ENCODE data around the gene PDK2.

The PDK2 gene

DNA sequence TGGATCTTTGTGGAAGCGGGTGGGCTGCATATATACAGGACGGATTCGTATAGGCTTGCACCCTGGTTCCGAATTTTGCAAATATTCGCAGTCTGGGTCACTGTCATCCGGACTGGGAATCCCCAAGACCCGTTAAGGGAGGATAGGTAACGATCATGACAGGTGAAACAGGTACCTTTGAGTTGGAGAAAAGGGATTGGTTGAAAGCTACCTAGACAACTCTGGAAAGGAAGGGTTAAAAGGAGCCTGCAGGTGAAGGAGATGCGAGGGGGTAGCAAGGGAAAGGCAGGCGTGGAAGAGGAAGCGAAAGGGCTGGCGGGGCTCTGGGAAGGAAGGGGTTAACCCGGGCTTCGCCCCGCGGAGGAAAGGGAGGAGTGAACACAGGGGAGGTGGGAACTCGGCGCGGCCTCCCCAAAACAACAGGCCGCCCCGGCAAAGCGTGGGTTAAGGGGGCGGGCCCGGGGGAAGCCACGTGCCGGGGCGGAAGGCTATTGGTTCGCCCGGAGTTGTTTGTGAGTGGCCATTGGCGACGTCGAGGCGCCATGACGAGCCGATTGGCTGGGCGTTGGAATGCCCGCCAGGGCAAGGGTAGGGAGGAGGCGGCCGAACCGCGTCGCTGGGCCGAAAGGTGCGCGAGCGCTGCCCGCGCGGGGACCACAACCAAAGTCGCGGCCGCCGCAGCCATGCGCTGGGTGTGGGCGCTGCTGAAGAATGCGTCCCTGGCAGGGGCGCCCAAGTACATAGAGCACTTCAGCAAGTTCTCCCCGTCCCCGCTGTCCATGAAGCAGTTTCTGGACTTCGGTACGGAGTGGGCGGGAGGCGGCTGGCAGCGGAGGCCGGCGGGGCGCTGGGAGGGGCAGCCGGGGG is at the start of gene PDK2:
TSS of gene PDK2 (plus strand) at position 599 of the 867 bp plus-strand sequence. CDS start at position 684, 85 bp downstream.
- DNase-seq: peak; percentile 95

DNA sequence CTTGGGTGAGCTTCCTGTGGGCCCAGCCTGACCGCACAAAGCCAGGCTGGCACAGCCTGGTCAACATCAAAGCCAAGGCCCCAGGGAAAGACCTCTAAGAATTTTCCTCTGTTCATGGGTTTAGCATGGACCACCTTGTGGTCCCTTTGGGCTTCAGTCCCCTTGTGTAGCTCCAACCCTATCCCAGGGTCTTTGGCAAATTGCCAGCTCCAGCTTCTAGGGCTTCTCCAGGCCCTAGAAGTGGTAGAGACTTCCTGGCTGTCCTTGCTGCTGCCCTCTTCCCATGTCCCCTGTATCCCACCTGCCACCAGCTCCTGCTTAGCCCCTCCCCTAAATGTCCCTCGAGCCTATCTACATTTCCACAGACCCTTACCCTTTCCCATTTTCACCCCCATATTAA is 49.0 kb upstream of the PDK2 start:
- no peak for DNase-seq

DNA sequence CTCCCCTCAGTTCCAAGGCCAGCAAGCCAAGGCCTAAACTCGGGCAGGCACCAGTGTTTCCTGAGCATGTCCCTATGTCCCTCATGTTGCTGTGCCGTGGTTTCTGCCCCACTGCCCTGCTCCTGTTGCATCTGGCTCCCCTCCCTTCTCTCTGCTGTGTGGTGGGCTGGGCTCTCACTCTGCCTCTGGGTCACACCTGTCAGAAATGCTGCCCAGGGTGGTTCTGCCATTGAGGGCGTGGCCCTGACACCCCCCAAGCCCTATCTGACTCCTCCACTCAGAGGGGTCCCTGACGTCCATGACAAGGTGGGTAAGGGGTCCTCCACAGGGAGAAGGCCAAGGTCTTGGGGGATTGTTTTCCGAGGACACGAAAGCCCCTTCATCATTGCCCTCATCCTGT is 48.5 kb upstream of the PDK2 start:
- no peak for DNase-seq

DNA sequence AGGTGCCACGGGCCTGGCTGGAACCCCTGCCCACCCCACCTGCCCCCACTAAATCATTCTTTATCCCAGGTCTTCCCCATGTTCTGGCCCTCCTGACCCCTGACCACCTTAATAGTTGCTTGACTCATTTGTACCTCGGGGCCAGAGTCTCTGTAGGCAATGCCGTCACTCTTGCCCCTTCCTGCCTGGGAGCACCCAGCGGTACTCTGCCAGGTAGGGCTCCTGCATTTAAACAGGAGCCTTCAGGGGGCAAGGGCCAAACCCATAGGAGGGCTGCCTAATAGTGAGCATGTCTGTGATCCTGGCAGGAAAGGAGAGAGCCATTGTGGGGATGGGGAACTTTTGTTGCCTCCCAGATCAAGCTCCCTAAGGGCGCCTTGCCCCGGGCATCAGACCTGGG is 48.1 kb upstream of the PDK2 start:
- no peak for DNase-seq

DNA sequence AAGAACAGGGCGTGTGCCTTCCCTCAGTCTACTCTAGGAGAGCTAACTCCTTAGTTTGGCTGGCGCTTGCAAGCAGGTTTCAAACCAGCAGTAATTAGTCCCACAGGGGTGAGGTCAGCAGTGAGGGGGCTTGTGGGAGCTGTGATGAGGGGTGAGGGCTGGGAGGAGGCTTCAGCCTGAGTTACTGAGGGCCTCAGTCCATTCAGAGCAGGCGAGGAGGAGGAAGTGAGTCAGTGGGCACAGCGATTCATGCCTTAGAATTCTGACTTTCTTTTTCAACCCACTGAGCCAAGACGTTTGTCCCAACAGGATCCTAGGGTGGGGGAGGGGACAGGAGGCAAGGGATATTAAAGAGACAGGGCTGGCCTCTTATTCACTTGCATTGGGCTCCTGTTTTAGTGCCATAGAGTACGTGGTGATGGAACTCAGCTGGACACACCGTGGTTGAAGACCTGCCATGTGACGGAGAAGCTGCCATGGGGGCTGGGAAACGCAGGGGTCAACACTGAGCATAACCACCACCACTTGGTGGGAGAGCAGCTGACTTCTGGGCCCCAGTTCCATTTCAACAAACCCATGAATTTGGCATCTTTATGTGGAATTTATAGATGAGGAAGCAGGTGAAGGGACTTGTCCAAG is 47.5 kb upstream of the PDK2 start:
- no peak for DNase-seq

DNA sequence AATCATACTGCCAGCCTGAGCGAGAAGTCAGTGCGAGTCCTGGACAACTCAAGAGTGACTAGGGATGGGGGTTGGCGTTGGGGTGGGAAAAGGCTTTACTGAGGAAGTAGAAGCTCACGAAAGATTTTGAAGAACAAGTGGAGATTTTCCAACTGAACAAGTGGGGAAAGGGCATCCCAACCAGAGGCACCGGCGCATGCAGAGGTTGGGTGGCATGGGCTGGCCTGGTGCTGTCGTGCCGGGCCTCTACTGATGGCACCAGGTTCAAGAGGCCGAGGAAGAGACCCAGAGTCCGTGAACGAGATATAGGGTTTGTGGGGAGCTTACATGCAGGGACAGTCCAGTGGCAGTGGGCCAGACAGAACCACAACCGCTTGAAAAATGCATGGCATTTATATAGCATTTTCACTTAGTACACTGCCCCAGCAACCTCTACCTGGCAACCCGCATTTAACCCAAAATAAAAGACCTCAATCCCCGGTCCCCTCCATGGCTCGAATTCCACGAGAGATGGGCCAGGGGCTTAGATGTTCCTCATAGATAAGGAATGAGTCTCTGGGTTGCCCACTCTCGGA is 46.9 kb upstream of the PDK2 start:
- DNase-seq: no peak

DNA sequence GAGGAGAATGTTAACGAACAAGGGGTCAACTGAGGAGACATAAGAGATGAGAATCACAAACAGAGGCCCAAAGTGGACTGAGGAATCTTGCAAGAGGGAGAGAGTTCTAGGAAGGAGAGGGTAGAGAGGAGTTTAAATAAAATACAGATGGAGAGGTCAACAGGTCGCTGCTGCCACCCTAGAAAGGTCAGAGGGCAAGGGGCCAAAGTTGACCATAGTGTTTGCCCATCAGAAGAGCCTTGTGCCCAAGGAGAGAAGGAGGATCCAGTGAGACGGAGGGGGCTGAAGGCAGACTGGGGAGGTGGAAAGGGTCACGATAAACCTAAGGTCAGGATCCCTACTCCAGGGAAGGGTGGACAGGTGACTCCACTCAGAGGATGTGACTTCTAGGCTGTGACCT is 46.2 kb upstream of the PDK2 start:
- DNase-seq: no peak

DNA sequence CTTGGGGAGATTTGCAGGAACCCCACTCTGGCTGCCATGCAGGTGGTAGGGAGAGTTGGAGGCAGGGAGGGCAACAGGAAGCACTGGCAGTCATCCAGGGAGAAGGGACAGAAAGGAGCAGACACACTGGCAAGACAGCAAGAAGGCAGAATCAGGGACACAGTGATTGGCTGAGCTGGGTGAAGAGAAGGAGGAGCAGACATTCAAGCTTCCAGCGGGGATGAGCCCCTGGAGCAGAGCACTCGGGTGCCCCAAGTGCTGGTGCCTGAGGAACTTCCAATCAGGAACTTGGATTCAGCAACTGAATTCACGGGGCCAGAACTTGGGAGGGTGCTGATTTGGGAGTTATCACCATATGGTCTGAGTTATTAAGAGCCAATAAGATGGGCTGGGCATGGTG is 45.5 kb upstream of the PDK2 start:
- no peak for DNase-seq

DNA sequence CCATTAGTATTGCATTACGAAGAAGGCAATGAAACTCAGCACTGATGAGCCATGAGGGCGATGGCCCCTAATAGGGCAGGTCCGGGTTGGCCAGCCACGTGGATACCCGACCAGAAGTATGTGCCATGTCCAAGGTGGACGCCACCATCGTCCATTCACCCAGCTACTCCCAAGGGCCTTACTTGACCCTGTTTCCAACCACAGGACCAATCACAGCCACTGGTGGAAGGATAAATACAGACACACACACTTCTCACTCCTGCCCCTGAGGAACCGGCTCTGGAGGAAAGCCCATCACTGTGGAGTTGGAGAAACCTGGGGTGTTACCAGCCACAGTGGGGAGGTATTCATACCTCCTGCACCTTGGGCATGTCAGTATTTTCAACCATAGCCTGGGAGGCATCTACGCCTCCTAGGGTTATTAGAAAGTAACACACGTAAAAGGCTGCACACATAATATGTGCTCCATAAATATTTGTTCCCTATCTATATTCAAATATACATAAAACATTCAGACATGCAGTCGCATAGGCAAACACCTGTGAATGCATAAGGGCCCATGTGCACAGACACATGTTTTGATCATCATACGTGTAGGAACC is 44.6 kb upstream of the PDK2 start:
- no peak for DNase-seq

DNA sequence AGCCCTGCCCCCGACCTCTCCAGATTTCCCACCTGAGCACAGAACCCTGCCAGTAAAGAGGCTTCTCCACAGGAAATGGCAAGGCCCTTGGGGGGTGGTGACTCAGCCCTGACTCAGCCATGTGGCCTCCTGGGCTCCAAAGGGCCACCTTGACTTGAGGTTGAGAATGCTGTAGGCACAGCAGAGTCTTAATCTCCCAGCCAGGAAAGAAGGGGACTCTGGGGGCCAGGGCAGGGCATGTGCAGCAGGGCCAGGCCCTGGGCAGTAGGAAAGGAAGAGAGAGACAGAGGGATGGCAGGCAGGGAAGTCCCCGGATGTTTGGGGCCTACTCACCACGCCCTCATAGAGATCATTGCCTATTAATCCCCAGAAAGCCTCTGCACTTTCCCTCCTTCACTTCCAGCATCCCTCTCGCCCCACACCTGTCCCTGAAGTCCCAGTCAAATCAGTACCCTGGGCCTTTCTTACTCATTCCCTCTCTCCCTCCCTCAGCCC is 44.0 kb upstream of the PDK2 start:
- DNase-seq: peak; percentile 63

DNA sequence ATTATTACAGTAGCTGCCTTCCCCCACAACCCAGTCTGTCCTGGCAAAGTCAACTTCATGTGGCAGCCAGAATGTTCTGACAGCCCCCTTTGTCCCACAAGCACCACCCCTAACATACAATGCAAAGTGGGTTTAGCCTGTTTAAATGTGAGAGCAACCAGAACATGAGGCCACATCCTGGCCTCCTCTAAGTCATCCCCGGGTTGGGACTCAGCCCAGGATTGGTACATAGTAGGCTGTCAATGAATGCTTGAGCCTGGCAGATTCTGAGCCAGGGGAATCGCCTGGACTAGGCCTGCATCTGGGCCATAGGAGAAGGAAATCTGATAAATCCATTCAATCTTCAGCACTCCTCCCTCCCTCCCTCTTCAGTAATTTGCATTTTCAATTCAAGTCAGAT is 43.5 kb upstream of the PDK2 start:
- no peak for DNase-seq

DNA sequence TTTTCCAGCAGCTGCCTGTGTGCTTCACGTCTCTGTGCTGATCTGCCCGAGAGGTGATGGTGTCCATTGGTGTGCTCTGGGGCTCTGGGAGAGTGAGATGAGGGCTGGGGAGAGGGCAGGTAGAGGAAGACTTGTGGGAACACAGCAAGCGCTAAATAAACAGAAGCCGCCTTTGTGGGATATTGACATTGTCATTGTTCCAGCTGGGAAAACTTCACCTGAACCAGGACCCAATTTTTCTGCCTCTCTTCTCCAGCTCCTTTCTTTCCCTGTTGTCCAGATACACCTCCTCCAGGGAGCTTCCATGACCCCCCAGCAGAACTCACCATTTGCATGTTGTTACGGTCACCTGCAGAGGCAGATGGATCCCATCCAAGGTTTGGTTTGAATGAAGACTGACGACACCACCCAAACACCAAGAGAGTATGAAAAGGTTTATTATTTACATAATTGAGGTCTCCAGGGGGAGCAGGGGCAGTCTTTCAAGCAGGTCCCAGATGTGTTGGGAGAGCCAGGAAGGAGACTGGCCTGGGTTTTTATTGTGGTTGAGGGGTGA is 42.8 kb upstream of the PDK2 start:
- DNase-seq: no peak

DNA sequence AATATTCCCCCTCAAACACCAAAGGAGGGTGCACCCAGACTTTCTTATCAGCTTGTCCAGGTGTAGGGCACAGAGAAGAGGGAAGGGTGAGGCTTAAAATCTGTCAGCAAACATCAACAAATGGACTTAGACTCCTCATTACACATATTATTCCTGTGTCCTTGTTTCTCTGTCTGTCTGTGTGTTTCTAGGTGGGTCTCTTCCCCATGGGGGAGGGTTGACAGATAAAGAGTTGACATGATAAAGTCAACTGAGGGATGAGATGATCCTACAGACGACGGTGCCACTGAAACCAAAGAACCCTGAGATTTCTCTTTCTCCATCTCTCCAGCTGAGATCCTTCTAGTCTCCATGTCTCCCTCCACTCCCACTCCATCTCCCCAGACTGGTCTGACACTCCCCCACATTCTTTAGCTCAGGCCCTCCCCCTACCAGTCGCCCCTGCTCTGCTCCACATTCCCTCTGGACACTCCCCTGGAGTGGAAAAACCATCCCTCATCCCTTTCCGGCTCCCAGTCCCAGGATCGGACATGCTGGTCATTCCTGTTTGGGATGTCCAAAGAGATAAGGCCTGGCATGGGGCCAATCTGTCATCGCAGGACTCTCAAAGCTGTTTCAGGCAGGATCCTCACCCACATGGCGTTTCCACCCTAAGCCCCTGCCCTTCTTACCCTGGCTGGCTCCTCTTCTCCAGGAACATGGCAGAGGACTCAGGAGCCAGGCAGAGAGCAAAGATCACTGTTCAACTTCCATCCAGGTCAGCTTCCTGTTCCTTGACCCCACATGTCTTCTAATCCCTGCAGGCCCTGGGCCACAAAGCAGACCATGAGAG is 42.1 kb upstream of the PDK2 start:
- DNase-seq: no peak

DNA sequence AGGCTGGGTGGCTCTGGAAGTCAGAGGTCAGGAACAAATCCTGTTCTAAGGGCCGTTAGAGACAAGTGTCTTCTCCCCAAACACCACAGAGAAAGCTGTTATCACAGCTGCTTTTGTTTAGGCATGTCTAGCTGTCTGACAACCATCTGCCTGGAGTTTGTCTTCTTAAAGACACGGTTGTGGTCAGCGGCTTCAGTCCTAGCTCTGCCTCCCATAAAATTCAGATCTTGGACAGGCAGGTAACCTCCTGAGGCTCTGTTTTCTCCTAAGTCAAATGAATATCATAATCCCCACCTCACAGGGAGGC is 41.5 kb upstream of the PDK2 start:
- DNase-seq: no peak

DNA sequence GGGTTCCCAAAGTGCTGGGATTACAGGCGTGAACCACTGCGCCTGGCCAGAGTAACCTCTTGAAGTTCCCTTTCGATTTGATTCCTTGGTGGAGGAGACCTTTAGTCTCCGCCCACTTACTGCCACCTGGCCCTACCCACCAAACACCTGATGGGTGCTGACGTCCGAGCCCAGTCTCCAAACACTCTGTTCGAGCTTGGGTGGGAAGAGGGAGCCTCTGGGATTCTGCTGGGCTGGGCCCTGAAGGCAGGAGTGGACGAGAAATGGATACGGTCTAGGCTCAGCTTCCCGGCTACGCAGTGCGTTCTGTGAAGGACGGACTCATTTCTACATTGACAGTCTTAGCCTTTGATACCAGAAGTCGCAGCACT is 40.1 kb upstream of the PDK2 start:
- DNase-seq: no peak

DNA sequence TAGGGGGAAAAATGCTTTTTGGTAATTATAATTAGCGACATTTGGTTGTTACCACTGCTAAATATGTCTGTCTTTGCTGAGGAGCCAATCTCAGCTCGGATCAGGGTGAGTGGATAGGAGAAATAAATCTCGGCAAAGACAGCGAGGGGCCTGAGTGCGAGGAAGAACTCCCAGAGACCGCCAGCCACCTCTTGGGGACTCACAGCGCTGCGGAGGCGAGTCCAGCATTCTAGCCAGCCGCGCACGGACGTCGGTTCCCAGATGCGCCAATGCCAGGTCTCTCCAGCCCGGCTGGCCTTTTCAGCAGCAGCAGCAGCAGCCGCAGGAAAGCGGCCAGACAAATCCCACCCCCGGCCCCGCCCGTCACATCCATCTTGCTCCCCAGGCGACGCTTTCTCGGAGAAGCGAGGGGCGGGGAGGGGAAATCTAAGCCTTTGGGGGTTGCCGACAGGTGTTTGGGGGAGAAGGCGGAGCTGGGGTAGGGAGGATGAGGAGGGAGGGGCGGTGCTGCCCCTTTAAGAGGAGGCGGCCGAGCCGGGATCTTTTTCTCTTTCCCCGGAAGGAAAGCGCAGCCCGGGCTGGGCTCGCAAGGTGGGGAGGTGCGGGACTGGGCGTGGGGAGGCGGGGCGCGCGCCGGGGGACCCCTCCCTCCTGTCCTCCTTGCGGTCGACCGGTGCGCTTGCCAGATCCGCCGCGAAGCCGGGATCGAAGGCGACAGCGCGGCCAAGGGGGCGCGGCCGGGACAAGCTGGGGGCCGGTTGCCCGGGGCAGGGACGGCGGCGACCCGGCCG is 39.5 kb upstream of the PDK2 start, which contains the start of gene ITGA3:
TSS of gene ITGA3 (plus strand) at position 685 of the 791 bp plus-strand sequence. CDS start 330 bp downstream, outside the sequence.
- peak; percentile 65 for DNase-seq

DNA sequence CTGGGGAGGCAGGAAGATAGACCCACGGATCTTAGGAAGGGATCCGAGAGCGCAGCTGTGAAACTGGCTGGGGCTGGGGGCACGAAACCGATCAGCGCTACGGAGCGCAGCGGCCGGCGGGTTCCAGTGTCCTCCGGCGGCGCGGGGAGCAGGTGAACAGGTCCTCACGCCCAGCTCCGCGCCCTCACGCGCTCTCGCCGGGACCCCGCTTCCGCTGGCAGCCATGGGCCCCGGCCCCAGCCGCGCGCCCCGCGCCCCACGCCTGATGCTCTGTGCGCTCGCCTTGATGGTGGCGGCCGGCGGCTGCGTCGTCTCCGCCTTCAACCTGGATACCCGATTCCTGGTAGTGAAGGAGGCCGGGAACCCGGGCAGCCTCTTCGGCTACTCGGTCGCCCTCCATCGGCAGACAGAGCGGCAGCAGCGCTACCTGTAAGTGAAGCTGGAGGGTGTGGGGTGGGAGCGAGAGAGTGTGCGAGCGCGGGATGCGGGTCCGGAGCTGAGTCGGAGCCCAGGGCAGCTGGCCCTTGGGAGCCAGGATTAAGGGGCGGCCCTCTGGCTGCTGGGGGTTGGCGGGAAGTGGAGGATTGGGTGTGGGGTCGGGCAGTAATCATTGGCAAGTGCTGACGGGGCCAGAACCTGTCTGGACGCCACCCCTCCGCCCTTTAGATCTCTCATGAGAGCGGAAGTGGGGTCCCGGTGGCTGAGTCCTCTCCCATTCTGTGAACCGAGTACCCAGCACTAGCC is 38.8 kb upstream of the PDK2 start:
- peak; percentile 68 for DNase-seq

DNA sequence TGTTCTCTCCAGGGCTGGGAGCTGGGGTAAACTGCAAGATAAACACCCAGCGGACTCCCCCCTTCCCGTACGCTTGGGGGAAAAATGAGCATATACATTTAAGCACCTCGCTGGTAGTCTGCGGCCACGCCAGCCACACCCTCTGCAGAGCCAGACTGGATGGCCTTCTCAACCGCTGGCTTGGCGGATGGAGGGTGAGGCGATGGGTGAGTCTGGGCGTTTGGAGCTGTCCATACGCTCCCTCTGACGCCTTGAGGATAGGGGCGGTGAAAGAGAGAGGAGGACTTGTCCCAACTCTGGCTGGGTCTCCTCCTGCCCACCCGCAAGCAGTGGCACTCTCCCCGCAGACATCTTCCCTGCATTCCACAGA is 38.2 kb upstream of the PDK2 start:
- no peak for DNase-seq

DNA sequence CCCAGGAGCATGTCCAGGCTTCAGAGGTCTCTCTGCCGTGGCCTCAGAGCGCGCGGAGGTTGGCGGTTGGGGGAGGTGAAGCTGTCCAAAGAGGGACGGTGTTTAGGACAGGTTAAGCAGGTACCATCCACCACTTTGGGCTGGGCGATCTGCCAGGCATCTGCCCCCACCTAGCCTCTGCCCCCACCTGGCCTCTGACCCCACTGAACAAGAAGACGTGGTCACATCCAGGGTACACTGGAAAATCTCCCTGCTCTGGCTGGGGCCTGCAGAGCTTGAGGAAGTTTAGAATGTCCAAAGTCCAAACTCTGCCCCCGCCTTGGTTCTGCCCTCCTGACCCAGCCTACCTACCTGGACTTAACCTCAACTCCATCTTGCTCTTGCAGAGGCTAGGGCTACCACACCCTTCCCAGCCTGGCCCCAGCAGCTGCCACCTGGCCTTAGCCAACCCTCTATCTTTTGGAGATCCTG is 37.6 kb upstream of the PDK2 start:
- DNase-seq: no peak

DNA sequence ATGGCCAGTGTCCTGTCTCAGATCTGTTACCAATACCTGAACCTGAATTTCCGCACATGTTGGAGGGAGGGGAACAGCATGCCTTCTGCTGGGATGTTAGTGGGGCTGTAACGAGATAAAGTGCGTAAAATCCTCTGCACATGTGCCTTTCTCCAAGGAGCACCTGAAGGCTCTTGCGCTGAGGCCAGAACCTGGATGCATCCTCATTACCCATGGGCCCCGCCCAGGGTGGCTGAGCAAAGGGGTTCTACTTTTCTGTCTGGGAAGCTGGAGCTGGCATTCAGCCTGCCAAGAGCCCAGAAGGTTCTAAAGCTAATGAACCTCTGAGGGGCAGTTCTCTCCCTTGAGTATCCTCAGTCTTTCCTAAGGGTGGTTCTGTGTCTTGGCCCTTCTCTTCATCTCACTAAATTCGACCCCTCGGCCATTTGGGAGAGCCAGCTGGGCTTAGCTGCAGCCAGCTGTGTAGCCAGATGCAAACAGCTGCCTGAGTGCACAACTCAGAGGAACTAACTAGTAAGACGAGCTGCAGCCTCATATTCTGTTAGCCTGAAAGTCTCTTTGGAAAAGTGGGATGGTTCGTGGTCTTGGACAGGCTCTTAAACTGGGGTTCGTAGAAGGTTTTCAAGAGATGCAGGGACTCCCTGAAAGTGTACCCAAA is 36.7 kb upstream of the PDK2 start:
- no peak for DNase-seq
